SIG-M5 (cell line): ENCODE measurements around the gene HSPA4L.
A peak's percentile ranks its signal among the peaks of the same experiment; 100 is the strongest.

Experiments used
- DNase-seq: peaks from one replicate; lab custom pipeline; 2025; lab: John Stamatoyannopoulos, UW

The HSPA4L gene

DNA sequence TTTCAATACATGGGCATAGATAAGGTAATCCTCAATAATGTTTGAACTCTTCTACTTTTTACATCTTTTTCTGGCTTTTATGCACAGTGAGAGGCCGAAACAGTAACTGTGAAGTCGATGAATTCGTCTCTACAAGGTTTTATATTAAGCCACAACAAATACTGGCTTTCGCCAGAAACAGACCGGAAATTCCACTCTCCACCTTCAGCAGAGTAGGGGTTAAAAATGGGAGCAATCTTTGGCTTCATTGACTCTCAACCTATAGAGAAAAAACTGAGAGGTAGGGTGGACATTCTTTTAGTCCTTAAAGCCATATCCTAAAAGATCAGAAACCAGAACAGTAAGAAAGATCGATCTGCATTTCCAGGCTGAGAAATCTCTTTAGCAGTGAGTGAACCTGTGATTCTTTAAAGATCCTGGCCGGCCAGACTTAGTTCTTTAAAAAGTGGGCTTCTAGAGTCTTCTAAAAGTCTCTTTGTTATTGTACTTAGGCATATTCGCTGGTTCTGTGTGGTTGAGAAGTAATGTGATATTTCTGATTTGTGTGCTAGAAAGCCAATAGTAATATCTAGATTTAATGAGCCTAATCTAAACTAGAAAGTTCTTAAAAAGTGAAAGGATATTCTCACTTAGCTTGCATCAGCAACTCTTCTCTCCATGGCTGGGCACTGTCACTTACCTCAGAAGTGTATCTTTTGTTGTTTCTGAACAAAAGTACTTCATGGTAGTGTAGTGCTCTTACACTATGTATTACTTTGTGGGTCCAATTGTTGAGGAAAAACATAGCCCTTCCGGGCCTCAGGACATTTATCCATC, 2.0 kb downstream of the HSPA4L start:
- DNase-seq, result no peak

- DNase-seq, result no peak
These were observed 6.4 kb downstream of the HSPA4L start for GRCh38 chr4:127788517-127788916.

- no peak for DNase-seq
These were observed 9.3 kb downstream of the HSPA4L start for GRCh38 chr4:127791391-127791790.

GRCh38 chr4:127793528-127793927, 11.4 kb downstream of the HSPA4L start:
- DNase-seq, result no peak

- no peak for DNase-seq
These were observed 17.6 kb downstream of the HSPA4L start for GRCh38 chr4:127799711-127800110.

GRCh38 chr4:127809173-127809800, 27.2 kb downstream of the HSPA4L start:
- DNase-seq, result no peak

DNA sequence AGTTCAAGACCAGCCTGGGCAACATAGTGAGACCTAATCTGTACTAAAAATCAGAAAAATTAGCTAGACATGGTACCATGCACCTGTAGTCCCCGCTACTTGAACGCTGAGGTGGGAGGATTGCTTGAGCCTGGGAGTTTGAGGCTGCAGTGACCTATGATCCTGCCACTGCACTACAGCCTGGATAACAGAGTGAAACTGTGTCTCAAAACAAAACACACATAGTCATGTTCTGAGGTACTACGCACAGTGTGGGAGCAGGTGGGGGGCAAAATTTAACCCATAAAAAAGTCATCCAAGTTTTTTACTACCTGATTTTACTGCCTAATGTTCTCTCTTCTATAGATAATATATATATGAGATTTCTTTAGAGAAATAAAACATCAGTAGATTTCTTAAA, 28.4 kb downstream of the HSPA4L start:
- no peak for DNase-seq

- DNase-seq, result no peak
These were observed 40.3 kb downstream of the HSPA4L start for GRCh38 chr4:127822430-127822829.

GRCh38 chr4:127828121-127828520, 46.0 kb downstream of the HSPA4L start:
- no peak for DNase-seq

- no peak for DNase-seq
These were observed 46.9 kb downstream of the HSPA4L start for GRCh38 chr4:127829014-127829413.

DNA sequence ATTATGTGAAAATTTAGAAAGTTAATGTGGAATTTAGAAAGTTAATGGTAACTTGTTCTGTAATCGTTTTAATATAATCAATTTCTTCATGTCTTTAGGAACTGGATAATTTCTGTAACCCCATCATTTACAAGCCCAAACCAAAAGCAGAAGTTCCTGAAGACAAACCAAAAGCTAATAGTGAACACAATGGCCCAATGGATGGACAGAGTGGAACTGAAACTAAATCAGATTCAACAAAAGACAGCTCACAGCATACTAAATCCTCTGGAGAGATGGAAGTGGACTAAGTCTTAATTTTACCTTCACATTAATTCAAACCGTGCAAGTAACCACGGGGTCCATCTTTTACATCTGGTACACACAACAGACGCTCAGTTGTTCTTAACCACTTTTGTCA, 50.5 kb downstream of the HSPA4L start:
- peak; percentile 5 for DNase-seq

GRCh38 chr4:127843704-127844600, 61.8 kb downstream of the HSPA4L start:
- DNase-seq, result no peak

GRCh38 chr4:127844601-127845116, 62.5 kb downstream of the HSPA4L start:
- no peak for DNase-seq

GRCh38 chr4:127846061-127846460, 63.9 kb downstream of the HSPA4L start:
- DNase-seq, result no peak

GRCh38 chr4:127846765-127847164, 64.6 kb downstream of the HSPA4L start:
- DNase-seq, result no peak

DNA sequence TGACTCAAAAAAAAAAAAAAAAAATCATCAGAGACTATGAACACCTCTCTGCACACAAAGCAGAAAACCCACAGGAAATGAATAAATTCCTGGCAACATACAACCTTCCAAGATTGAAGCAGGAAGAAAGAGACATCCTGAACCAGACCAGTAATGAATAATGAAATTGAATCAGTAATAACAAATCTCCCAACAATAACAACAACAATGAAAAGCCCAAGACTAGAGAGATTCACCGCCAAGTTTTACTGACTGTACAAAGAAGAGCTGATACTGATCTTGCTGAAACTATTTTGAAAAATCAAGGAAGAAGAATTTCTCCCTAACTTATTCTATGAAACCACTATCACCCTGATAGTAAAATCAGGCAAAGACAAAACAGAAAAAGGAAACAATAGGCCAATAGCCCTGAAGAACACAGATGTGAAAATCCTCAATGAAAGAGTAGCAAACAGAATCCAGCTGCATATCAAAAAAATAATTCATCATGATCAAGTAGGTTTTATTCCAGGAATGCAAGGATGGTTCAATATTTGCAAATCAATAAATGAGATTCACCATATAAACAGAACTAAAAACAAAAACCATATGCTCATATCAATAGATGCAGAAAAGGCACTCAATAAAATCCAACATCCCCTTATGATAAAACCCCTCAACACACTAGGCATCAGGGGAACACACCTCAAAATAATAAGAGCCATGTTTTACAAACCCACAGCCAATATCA, 67.5 kb downstream of the HSPA4L start:
- DNase-seq, result no peak

GRCh38 chr4:127852661-127853060, 70.5 kb downstream of the HSPA4L start:
- DNase-seq, result no peak

- DNase-seq, result no peak
These were observed 74.2 kb downstream of the HSPA4L start for GRCh38 chr4:127856196-127856812.

- no peak for DNase-seq
These were observed 74.8 kb downstream of the HSPA4L start for GRCh38 chr4:127856813-127857447.

GRCh38 chr4:127857641-127858040, 75.5 kb downstream of the HSPA4L start:
- DNase-seq, result no peak

- DNase-seq, result no peak
These were observed 86.1 kb downstream of the HSPA4L start for GRCh38 chr4:127868196-127868595.
